ENCODE data around the gene PPP6R2.

DNA sequence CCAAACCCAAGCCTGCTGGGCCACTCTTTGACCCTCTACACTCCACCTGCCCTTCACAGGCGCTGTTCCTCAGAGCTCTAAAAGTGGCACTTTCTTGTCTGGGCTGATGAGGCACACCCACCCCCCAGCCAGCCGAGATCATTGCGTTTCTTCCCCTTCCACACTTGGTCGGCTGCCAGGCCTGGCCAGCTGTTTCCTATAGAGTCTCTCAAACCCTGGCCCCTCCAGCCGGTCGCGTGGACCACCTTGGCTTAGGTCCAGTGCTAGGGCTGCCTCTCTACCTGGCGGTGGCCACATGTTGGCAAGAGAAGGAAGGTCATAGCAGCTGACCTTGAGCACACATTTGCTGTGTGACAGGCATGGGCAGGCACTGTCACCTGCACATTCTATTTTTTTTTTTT lies 60.6 kb downstream of the PPP6R2 start:
- TF ChIP-seq CTCF (conservative IDR thresholded peaks at IDR 0.05; ENCODE audit: low read length), result no peak
- no peak for TF ChIP-seq EZH2phosphoT487 (IDR thresholded peaks at IDR 0.05; ENCODE audit: borderline replicate concordance, low read depth, low read length)
